Measurements from ENCODE around the gene HAPLN3. TPM values are rescaled to one million over a fixed set of nuclear protein-coding genes. Genes with fewer than 3 reads are reported as not detected.

Gene HAPLN3
- polyA plus RNA-seq, 1 of the 3 experiments (the other 2 are of a cell fraction): 9.7 TPM

DNA sequence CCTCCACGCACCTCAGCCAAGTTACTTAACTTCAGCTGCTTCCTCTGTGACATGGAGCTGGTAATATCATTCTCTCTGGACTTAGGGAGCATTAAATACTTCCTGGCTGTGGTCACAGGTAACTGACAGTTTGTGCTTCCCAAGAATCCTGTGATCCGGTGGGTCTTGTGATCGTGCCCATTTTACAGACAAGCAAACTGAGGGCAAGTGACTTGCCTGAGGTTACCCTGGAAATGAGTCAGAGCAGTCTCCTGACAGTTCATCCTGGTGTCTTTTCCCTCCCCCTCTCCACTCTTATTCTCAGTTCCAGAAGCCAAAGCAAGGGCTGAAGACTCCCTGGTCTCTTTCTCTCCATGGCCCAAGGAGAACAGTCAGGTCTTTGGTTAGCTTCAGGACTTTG is 56.2 kb downstream of the HAPLN3 start:
- H3K36me3 ChIP-seq (replicated peaks in 1 of 2; ENCODE audit: control insufficient read depth in 1 of 2, insufficient read depth in 2 of 2, low read length in 1 of 2): no peaks in the 10 kb centered on the region
- H3F3A ChIP-seq (replicated peaks; ENCODE audit: insufficient read depth): no peaks in the 10 kb centered on the region
- H2AFZ ChIP-seq (ENCODE audit: low read depth): no peak overlapping the region
- H3K9me2 ChIP-seq: no peaks in the 10 kb centered on the region
- no peak overlapping the region for H3K4me2 ChIP-seq
- no peak overlapping the region for H3K4me3 ChIP-seq (ENCODE audit: low read depth in 2 of 2, low read length in 1 of 2)
- 54% methylated on average over 2 of the region's 3 CpGs for WGBS (ENCODE audit: low lambda C conversion rate)
- ChIA-PET CTCF (interaction anchor here (3.0 kb wide), 1 partner anchor 181 kb away, joined by 12 read pairs; no protein-coding TSS in a partner anchor), POLR2A (no interaction called here)
- no peak for TF ChIP-seq FOXM1 (IDR thresholded peaks at IDR 0.05; ENCODE audit: low read depth)
- TF ChIP-seq CTCF (IDR thresholded peaks at IDR 0.05): no peak
- no peak for TF ChIP-seq MAX (IDR thresholded peaks at IDR 0.05; ENCODE audit: low read depth)
- TF ChIP-seq POLR2AphosphoS5 (IDR thresholded peaks at IDR 0.05; ENCODE audit: low read depth, low read length): no peak
- no peak for TF ChIP-seq GATA2 (CRISPR knock-in tag; IDR thresholded peaks at IDR 0.05)
- no peak for TF ChIP-seq TCF12 (IDR thresholded peaks at IDR 0.05)
- no peak for TF ChIP-seq NFIC (IDR thresholded peaks at IDR 0.05; ENCODE audit: borderline replicate concordance)
- TF ChIP-seq RFX5 (IDR thresholded peaks at IDR 0.05; ENCODE audit: low read length): no peak
- TF ChIP-seq, protein P1, sequence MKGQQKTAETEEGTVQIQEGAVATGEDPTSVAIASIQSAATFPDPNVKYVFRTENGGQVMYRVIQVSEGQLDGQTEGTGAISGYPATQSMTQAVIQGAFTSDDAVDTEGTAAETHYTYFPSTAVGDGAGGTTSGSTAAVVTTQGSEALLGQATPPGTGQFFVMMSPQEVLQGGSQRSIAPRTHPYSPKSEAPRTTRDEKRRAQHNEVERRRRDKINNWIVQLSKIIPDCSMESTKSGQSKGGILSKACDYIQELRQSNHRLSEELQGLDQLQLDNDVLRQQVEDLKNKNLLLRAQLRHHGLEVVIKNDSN (IDR thresholded peaks at IDR 0.05; ENCODE audit: borderline replicate concordance, low read depth): no peak
- TF ChIP-seq NRF1 (IDR thresholded peaks at IDR 0.05; ENCODE audit: low read depth, low read length): no peak
- no peak for TF ChIP-seq RAD21 (IDR thresholded peaks at IDR 0.05; ENCODE audit: low read length)
- no peak for TF ChIP-seq IRF3 (IDR thresholded peaks at IDR 0.05; ENCODE audit: low read depth, low read length)
- TF ChIP-seq, protein P2, sequence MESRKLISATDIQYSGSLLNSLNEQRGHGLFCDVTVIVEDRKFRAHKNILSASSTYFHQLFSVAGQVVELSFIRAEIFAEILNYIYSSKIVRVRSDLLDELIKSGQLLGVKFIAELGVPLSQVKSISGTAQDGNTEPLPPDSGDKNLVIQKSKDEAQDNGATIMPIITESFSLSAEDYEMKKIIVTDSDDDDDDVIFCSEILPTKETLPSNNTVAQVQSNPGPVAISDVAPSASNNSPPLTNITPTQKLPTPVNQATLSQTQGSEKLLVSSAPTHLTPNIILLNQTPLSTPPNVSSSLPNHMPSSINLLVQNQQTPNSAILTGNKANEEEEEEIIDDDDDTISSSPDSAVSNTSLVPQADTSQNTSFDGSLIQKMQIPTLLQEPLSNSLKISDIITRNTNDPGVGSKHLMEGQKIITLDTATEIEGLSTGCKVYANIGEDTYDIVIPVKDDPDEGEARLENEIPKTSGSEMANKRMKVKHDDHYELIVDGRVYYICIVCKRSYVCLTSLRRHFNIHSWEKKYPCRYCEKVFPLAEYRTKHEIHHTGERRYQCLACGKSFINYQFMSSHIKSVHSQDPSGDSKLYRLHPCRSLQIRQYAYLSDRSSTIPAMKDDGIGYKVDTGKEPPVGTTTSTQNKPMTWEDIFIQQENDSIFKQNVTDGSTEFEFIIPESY (IDR thresholded peaks at IDR 0.05; ENCODE audit: borderline replicate concordance, low read depth): no peak
- no peak for TF ChIP-seq MEF2A (IDR thresholded peaks at IDR 0.05; ENCODE audit: borderline replicate concordance, low read depth)
- TF ChIP-seq, protein P3, sequence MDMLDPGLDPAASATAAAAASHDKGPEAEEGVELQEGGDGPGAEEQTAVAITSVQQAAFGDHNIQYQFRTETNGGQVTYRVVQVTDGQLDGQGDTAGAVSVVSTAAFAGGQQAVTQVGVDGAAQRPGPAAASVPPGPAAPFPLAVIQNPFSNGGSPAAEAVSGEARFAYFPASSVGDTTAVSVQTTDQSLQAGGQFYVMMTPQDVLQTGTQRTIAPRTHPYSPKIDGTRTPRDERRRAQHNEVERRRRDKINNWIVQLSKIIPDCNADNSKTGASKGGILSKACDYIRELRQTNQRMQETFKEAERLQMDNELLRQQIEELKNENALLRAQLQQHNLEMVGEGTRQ (IDR thresholded peaks at IDR 0.05; ENCODE audit: borderline replicate concordance, low read depth, low read length): no peak
- TF ChIP-seq GABPA (IDR thresholded peaks at IDR 0.05; ENCODE audit: low read depth): no peak
- no peaks in the 10 kb centered on the region; the same call in 1 of the 2 replicates for H3K27me3 ChIP-seq (ENCODE audit: insufficient read depth)
- H3K9ac ChIP-seq: no peak overlapping the region
- no peaks in the 10 kb centered on the region for H3K9me3 ChIP-seq
- no peaks in the 10 kb centered on the region for H3K79me2 ChIP-seq (ENCODE audit: insufficient read depth)
- H3K4me1 ChIP-seq (ENCODE audit: control insufficient read depth in 1 of 2, insufficient read depth in 2 of 2, low read depth in 1 of 2, low read length in 1 of 2): no peaks in the 10 kb centered on the region
- H3K27ac ChIP-seq (ENCODE audit: low read depth in 2 of 2, low read length in 1 of 2): no peak overlapping the region
- H4K20me1 ChIP-seq (ENCODE audit: insufficient read depth): no peaks in the 10 kb centered on the region
- DNase-seq: no peak

Measured in SK-N-SH (cell line).